Measurements from ENCODE around the gene RARS2.

The RARS2 gene

GRCh38 chr6:87561017-87561416 lies 28.8 kb downstream of the RARS2 start:
- DNase-seq (ENCODE audit: extremely low spot score), result no peak
- no peak for TF ChIP-seq CTCF (IDR thresholded peaks at IDR 0.05; ENCODE audit: control extremely low read depth, extremely low read depth, low read depth, missing control alignments)
- POLR2A ChIA-PET, result no interaction called here
- CTCF ChIA-PET, result interaction anchor here (4.4 kb wide), 1 partner anchor 10 kb away, joined by 17 read pairs; no protein-coding TSS in a partner anchor

GRCh38 chr6:87558446-87558845 lies 31.3 kb downstream of the RARS2 start:
- CTCF ChIA-PET, result interaction anchor here (1.1 to 3.1 kb wide), 6 partner anchors 8 to 29 kb away, joined by 3 to 9 read pairs (median 4); no protein-coding TSS in a partner anchor
- no peak for DNase-seq (ENCODE audit: extremely low spot score)
- POLR2A ChIA-PET, result no interaction called here
- no peak for TF ChIP-seq CTCF (IDR thresholded peaks at IDR 0.05; ENCODE audit: control extremely low read depth, extremely low read depth, low read depth, missing control alignments)

DNA sequence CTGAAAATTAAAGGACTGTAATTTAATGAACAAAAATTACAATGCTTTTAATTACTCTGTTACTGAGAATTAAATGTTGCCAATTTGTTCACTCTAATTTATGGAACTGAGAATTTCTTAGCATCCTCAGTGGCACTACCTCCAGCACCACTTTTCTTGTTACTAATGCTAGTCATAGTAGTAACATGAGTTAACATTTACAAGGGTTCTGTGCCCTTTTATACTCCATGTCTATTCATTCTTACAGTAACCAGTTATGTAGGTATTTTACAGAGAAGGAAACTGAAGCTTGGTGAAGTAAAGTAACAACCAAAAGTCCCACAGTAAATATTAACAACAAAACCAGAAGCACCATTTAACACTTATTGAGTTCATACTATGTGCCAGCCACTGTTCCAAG lies 34.3 kb downstream of the RARS2 start:
- ChIA-PET CTCF (no interaction called here), POLR2A (no interaction called here)
- no peak for DNase-seq (ENCODE audit: extremely low spot score)
- no peak for TF ChIP-seq CTCF (IDR thresholded peaks at IDR 0.05; ENCODE audit: control extremely low read depth, extremely low read depth, low read depth, missing control alignments)

DNA sequence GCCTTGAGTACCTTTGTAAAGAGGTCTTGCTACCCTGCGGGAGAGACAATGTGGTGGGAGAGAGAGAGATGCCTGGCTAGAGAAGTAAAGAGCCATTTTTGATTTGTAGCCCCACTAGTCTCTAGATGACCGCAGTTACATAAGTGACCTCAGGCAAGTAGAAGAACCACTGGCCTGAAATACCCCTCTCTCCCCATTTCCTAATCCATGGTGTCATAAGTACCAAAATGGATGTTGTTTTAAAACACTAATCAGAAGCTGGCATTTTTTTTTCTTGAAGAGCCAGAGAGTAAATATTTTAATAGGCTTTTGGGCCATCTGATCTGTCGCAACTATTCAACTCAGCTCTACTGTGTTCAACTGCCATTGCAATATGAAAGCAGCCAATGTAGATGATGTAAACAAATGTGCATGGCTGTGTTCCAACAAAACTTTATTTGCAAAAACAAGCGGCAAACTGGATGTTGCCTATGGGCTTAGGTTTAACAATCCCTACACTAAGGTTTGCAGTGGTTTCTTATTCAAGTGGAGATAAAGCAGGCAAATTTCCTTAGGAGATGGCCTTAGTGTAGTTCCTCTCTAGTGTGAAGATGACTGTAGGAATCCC lies 36.5 kb downstream of the RARS2 start:
- POLR2A ChIA-PET, result no interaction called here
- no peak for DNase-seq (ENCODE audit: extremely low spot score)
- no peak for TF ChIP-seq CTCF (IDR thresholded peaks at IDR 0.05; ENCODE audit: control extremely low read depth, extremely low read depth, low read depth, missing control alignments)
- CTCF ChIA-PET, result interaction anchor here (0.8 to 4.3 kb wide), 5 partner anchors 9 to 16 kb away, joined by 3 to 17 read pairs (median 4); no protein-coding TSS in a partner anchor

GRCh38 chr6:87551799-87552198 lies 38.0 kb downstream of the RARS2 start:
- no peak for TF ChIP-seq CTCF (IDR thresholded peaks at IDR 0.05; ENCODE audit: control extremely low read depth, extremely low read depth, low read depth, missing control alignments)
- CTCF ChIA-PET, result interaction anchor here (2.2 to 4.3 kb wide), 3 partner anchors 10 to 17 kb away, joined by 6 to 17 read pairs (median 8); no protein-coding TSS in a partner anchor
- no peak for DNase-seq (ENCODE audit: extremely low spot score)
- POLR2A ChIA-PET, result no interaction called here

DNA sequence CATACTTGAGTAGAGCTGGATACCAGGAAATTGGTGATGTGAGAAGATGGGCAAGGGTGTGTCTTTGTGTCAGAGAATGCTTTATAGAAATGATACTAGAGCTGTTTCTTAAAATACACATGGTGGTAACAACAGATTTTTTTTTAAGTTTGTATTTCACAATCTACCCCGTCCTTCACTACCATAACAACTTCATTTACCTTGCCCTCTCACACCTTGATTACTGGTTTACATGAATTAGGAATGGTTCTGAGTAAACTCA lies 45.4 kb downstream of the RARS2 start:
- ChIA-PET CTCF (interaction anchor here (0.9 to 1.5 kb wide), 2 partner anchors 9 kb away, joined by 3 to 4 read pairs; no protein-coding TSS in a partner anchor), POLR2A (no interaction called here)
- no peak for DNase-seq (ENCODE audit: extremely low spot score)
- TF ChIP-seq CTCF (IDR thresholded peaks at IDR 0.05; ENCODE audit: control extremely low read depth, extremely low read depth, low read depth, missing control alignments), result no peak

Measured in GM10248 (cell line).